NCI-H2081 treated with DMSO at 0.1 percent for 48 hours (cell line): ENCODE results near the gene TSPAN4.

ENCODE experiments used
- DNase-seq: peaks from one replicate; lab custom pipeline; 2025; lab: John Stamatoyannopoulos, UW

Gene TSPAN4

DNA sequence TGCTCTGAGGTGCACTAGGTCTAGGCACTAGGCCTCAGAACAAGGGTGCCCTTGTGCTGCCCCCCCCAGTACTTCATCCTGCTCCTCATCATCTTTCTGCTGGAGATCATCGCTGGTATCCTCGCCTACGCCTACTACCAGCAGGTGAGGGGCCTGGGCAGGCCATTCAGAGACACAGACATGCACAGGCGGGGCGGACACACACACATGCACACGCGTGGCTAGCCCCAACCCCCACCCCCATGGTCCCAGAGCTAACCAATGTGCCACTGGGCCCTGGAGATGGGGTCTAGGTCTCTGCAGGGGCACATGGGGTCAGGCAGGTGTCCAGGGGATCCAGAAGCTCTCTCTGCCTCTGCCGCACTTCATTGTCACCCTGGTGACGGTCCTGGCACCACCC lies 6.0 kb upstream of the TSPAN4 start:
- DNase-seq: no peak

DNA sequence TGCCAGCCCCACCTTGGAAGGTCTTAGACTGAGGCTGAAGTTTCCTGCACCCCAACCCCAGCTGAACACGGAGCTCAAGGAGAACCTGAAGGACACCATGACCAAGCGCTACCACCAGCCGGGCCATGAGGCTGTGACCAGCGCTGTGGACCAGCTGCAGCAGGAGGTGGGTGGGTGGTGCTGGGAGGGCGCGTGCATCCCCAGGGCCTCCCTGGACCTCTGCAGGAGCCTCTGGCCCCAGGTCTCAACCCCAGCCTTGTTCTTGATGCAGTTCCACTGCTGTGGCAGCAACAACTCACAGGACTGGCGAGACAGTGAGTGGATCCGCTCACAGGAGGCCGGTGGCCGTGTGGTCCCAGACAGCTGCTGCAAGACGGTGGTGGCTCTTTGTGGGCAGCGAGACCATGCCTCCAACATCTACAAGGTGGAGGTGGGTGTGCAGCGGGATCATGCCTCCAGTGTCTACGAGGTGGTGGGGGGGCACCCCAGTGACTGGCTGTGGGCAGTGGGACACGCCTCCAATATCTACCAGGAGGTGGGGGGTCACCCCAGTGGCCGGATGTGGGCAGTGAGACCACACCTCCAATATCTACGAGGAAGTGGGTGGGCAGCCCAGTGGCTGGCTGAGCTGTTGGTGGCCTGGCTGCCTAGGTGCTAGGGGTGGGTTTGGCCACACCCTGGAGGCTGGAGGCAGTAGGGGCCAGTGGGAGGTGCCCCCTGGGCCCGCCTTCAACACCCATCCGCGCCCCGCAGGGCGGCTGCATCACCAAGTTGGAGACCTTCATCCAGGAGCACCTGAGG lies 5.3 kb upstream of the TSPAN4 start:
- no peak for DNase-seq

DNA sequence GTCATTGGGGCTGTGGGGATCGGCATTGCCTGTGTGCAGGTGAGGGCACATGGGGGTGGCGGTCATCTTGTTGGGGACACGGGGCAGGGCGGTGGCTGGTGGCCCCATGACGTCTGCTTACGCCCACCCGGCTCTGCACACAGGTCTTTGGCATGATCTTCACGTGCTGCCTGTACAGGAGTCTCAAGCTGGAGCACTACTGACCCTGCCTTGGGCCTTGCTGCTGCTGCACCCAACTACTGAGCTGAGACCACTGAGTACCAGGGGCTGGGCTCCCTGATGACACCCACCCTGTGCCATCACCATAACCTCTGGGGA lies 4.7 kb upstream of the TSPAN4 start:
- no peak for DNase-seq

DNA sequence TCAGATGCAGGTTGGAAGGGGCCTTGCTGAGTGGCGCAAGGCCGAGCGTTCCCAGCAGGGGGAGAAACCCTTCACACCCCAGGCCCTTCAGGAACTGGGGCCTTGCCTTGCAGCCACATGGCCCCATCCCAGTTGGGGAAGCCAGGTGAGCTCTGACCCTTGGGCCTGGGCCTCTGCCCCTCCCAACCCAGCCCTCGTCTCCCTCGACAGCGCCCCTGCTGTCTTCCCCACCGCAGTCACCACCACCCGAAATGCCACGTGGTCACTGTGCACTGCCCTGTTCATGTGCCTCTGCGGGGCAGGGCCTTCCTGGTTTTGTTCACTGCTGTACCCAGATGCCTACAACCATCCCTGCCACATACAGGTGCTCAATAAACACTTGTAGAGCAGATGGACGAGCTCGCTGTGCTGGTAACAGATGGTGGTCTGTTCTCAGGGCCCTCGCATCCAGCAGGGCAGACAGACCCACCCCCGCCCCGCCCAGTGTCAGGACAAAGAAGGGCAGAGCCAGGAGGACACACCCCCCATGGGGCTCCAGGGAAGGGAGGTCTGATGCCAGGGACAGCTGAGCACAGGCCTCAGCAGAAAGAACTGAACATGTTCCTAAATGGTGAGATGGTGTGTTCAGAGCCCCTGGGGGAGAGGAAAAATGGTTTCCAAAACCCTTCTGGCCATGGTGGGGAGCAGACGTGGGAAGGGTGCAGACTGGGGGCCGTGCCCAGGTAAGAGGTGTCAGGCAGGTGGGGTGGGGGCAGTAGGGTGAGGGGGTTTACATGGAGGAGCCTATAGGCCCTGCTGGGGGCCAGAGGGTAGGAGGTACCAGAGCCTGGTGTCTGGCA lies 4.0 kb upstream of the TSPAN4 start:
- DNase-seq: no peak

DNA sequence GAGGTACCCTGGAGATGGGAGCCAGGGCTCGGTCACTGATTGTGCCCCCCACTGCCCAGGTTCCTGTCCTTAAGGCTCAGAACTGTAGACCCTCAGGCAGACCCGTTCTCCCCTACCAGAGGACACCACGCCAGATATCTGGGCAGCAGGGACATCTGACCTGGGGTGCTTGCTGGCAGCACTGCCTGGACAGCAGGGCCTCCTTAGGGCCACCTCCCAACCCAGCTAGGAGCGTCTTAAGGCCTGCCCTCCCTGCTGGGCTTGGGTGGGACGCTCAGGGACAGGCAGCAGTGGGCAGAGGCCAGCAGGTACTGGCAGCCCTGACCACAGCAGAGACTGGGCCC lies 3.4 kb upstream of the TSPAN4 start:
- DNase-seq: no peak

GRCh38 chr11:839875-840617 lies 2.6 kb upstream of the TSPAN4 start:
- no peak for DNase-seq

- DNase-seq: no peak
These were observed 677 bp upstream of the TSPAN4 start for GRCh38 chr11:841981-842369.

DNA sequence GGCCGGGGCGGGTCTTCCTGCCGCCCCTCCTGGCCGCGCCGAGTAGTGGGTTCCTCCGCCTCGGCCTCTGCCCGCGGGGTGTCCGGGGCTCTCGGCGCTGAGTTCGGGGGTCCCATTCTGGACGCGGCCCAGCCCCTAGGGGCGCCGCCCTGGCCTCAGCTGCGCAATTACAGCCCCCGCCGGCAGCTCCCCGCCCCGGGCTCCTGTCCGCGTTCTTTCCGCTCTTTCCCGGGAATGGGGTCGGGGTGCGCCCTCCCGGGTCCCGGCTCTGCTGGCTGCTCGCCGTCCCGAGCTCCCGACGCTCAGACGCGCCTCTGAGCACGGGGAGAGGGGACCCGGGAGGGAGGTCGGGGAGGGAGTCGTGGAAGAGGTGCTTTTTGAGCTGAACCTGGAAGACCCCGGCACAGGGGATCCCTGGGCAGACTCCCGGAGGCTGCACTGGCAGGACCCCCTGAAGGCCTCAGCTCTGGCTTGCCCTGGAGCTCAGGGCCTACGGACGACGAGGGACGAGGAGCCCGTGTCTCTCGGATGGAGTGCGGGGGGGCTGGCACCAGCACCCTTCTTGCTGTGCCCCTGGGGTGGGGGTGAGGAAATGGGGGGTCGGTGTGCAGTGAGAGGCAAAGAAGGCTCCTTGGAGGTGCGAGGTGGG lies 558 bp downstream of the TSPAN4 start:
- no peak for DNase-seq

GRCh38 chr11:843818-844692 lies 1.4 kb downstream of the TSPAN4 start:
- DNase-seq: no peak

GRCh38 chr11:844693-845644 lies 2.3 kb downstream of the TSPAN4 start:
- no peak for DNase-seq

- DNase-seq: no peak
These were observed 3.3 kb downstream of the TSPAN4 start for GRCh38 chr11:845872-846495.

DNA sequence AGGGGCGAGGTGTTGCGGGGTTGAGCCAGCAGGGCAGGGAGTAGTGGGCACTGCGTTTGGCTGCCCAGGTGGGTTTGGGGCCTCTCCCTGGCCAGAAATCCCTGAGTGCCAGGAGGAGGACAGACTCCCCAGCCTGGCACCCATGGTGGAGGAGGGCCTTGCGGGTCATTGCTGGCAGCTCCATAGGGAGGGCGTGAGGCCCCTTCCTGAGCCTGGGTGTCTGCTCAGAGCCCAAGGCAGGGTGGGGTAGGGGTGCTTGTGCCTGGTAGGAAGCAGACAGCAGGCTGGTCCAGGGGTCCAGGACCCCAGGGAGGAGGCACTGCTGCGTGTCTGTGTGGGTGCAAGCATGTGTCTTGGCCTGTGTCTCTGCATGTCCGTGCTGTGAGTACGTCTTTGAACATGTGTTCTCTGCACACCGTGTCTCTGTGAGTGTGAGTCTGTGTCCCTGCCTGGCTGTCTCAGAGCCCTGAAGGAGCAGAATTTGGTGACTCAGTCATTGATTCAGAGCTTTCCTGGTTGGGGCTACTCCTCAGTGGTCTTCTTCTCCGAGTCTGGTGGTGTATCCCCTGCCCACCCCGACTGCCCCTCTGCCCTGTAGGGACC lies 3.9 kb downstream of the TSPAN4 start:
- no peak for DNase-seq

DNA sequence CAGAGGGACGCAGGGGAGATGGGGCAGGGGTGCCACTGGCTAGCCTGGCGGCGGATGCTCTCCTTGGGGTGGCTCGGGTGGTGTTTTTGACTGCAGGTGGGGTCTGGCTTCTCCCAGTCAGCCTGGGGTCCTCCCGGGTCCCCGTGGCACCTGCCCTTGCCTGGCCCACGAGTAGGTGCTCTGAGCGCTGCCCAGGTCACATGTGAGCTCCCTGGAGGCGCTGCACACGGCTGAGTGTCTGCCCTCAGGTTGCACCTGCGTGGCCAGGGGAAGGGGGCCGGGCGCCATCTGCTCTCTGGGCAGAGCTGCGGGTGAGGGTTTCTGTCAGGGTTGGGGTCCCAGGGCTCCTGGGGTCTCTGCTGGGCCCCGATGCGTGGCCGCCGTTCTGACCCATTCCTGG lies 5.2 kb downstream of the TSPAN4 start:
- no peak for DNase-seq

GRCh38 chr11:848380-848931 lies 5.8 kb downstream of the TSPAN4 start:
- DNase-seq: no peak

- no peak for DNase-seq
These were observed 6.6 kb downstream of the TSPAN4 start for GRCh38 chr11:849104-849824.

DNA sequence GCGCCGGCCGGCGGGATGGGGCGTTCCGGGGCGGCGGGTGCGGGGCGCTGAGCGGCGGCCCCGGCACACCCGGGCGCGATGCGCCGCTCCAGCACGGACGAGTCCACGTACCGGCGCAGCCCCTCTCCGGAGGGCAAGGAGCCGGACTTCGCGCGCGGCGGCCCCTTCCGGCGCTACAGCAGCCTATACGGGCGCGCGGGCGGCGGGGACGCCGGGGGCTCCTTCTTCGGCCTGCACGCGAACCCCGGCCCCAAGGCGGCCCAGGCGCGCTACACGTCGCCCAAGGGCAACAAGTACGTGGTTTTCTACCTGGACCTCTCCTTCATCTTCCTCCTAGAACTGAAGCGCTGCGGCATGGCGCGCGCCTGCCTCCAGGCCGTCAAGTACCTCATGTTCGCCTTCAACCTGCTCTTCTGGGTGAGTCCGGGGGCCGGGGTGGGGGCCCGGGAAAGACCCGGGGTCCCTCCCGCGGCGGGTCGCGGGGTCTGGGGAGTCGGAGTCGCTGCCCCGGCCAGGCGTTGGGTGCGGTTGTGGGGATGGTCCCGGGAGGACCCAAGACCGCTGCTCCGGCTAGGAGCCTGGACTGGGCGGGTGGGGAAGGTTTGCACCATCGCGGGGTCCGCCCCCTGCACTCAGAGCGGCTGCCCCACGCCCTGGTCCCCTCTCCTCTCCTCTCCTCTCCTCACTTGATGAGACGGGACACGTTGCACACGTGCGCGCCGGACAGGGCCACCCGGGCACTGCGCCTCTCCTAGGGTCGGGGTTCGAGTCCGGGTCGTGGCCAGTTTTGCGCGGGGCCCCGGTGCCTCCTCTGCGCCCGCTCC lies 7.5 kb downstream of the TSPAN4 start:
- DNase-seq: no peak
